GM12878 (cell line): ENCODE data around the gene KCNJ16.

Source experiments
- CTCF ChIP-seq, 3 experiments: IDR thresholded peaks in 2 of 3; conservative IDR thresholded peaks in 1 of 3; 2 replicates each; pipeline ENCODE4 v1.5.1; 2011; ENCODE audit warnings: low read depth in 3 of 3, low read length in 3 of 3, mild to moderate bottlenecking in 3 of 3, control low read depth in 2 of 3, moderate library complexity in 2 of 3, inconsistent platforms in 1 of 3, mixed read lengths in 1 of 3; ENCODE audit not compliant: control insufficient read depth in 2 of 3, insufficient read depth in 1 of 3; ENCODE audit errors: extremely low read depth in 1 of 3
- RELA ChIP-seq: fragments of 450-650 bp; IDR thresholded peaks from 2 replicates; pipeline ENCODE4 v1.8.0; 2014; ENCODE audit warnings: borderline replicate concordance; ENCODE audit not compliant: partially characterized antibody

GRCh38 chr17:70172449-70172848, 97.4 kb downstream of the KCNJ16 start:
- TF ChIP-seq RELA: no peak
- no peak for TF ChIP-seq CTCF (IDR thresholded peaks at IDR 0.05 in 2 of 3, conservative IDR thresholded peaks at IDR 0.05 in 1 of 3; ENCODE audit: control insufficient read depth in 2 of 3, extremely low read depth in 1 of 3, insufficient read depth in 1 of 3, low read depth in 3 of 3, low read length in 3 of 3)
